Panc1 (cell line): Measurements from ENCODE around the gene UROS. TPM values are rescaled to one million over a fixed set of nuclear protein-coding genes. Genes with fewer than 3 reads are reported as not detected.

Experiments used
- ATAC-seq: fragments of 200-7000 bp; cut with Tn5 transposase; 2 replicates; pipeline ENCODE4 v1.9.1; 2020; ENCODE audit warnings: mild to moderate bottlenecking, moderate library complexity
- BruUV-seq: library from RNA; stranded (reverse); fragments of 400-500 nt; replicated peaks from 2 replicates; lab custom pipeline; 2021; lab: Mats Ljungman, UMichigan
- CTCF ChIA-PET: fragments of 300-600 bp; sonication (Branson Sonifier 250); formaldehyde crosslinking; loops from one replicate; lab custom pipeline; 2022; ENCODE audit warnings: antibody characterized with exemption; lab: Charles Lee
- POLR2A ChIA-PET: fragments of 300-600 bp; sonication (Branson Sonifier 250); formaldehyde crosslinking; loops from one replicate; lab custom pipeline; 2022; ENCODE audit warnings: antibody characterized with exemption; lab: Charles Lee
- DNase-seq: peaks from one replicate; pipeline ENCODE4 v3.0.0-alpha.2; 2010; ENCODE audit warnings: low read depth, low spot score
- H3K27ac ChIP-seq: 2 replicates; pipeline ENCODE4 v1.5.1; 2011; ENCODE audit warnings: mild to moderate bottlenecking, low read length, inconsistent platforms
- H3K27me3 ChIP-seq: fragments of 200-500 bp; sonication (Bioruptor generic); 2 replicates; pipeline ENCODE4 v1.6.0; 2014; ENCODE audit warnings: low read length, inconsistent platforms; ENCODE audit not compliant: control insufficient read depth, insufficient read depth
- H3K36me3 ChIP-seq: fragments of 200-500 bp; sonication (Bioruptor generic); 2 replicates; pipeline ENCODE4 v1.5.1; 2014; ENCODE audit warnings: inconsistent platforms, mild to moderate bottlenecking, low read length, moderate library complexity; ENCODE audit not compliant: control insufficient read depth, insufficient read depth
- H3K4me1 ChIP-seq: 2 replicates; pipeline ENCODE4 v1.5.1; 2011; ENCODE audit warnings: inconsistent platforms, mild to moderate bottlenecking, low read length, moderate library complexity; ENCODE audit not compliant: control insufficient read depth, insufficient read depth
- H3K4me3 ChIP-seq, 2 experiments: 2 replicates each; pipeline ENCODE4 v1.5.1; 2011 to 2012; ENCODE audit warnings: low read depth in 2 of 2, low read length in 2 of 2, mild to moderate bottlenecking in 2 of 2, inconsistent platforms in 1 of 2, moderate library complexity in 1 of 2
- H3K9me3 ChIP-seq: fragments of 200-500 bp; sonication (Bioruptor generic); 2 replicates; pipeline ENCODE4 v1.5.1; 2014; ENCODE audit warnings: low read depth, mild to moderate bottlenecking, inconsistent platforms, low read length, moderate library complexity; ENCODE audit not compliant: control insufficient read depth, insufficient read depth
- CTCF ChIP-seq: fragments of 450-650 bp; IDR thresholded peaks from 2 replicates; pipeline ENCODE4 v1.5.1; 2017; ENCODE audit warnings: mild to moderate bottlenecking
- POLR2AphosphoS5 ChIP-seq: IDR thresholded peaks from 2 replicates; pipeline ENCODE4 v1.6.1; 2012; ENCODE audit warnings: mild to moderate bottlenecking, low read depth, low read length, moderate library complexity
- REST ChIP-seq, 2 experiments: IDR thresholded peaks; 2 replicates each; pipeline ENCODE4 v1.6.1; 2011 to 2012; ENCODE audit warnings: low read depth in 2 of 2, control low read depth in 1 of 2, low read length in 1 of 2, mild to moderate bottlenecking in 1 of 2, moderate library complexity in 1 of 2; ENCODE audit not compliant: insufficient read depth in 1 of 2
- SIN3A ChIP-seq: IDR thresholded peaks from 2 replicates; pipeline ENCODE4 v1.6.1; 2012; ENCODE audit warnings: low read depth, mild to moderate bottlenecking, low read length, moderate library complexity, borderline replicate concordance; ENCODE audit not compliant: insufficient read depth
- TCF7L2 ChIP-seq: IDR thresholded peaks from 2 replicates; pipeline ENCODE4 v1.6.1; 2011; ENCODE audit warnings: mild to moderate bottlenecking, low read depth, low read length, inconsistent platforms
- in situ Hi-C: cut with HindIII; loops from 2 replicates; pipeline ENCODE4 v1.10.0; 2016; ENCODE audit warnings: low sequenced_read_pairs, low pct_unique_long_range_greater_than_20kb
- intact Hi-C: fragments of 100-400 bp; cut with micrococcal nuclease; formaldehyde crosslinking; loops from one replicate; pipeline ENCODE4 v1.10.0; 2022; ENCODE audit not compliant: unreplicated experiment
- total RNA-seq: library from RNA; stranded (reverse); gene quantifications from one replicate; pipeline ENCODE4 v1.2.1, GENCODE V29; 2021; ENCODE audit not compliant: unreplicated experiment

Gene UROS
- total RNA-seq, 1 experiment from 2014 or later, result 103 TPM

DNA sequence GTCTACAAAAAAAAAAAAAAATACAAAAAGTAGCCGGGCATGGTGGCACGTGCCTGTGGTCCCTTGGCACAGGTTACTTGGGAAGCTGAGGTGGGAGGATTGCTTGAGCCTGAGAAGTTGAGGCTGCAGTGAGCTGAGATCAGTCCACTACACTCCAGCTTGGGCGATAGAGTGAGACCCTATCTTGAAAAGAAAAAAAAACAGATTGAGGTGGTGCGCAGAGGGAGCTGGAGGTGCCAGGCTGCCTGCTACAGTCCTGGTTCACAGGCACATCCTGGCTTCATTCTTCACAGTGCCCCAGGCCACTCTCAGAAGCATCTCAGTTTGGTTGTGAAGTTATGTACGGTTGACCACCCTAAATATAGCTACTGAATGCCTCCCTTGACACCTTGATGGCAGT is 52.2 kb downstream of the UROS start:
- POLR2A ChIA-PET, result interaction anchor here (0.6 kb wide), 1 partner anchor 808 kb away, joined by 3 read pairs; no protein-coding TSS in a partner anchor
- in situ Hi-C loops, result no loop called here
- no peak overlapping the region for H3K4me3 ChIP-seq
- intact Hi-C loops, result no loop called here
- H3K9me3 ChIP-seq, result no peaks in the 10 kb centered on the region
- DNase-seq (no peak), ATAC-seq (no peak)
- H3K36me3 ChIP-seq, result no peaks in the 10 kb centered on the region
- CTCF ChIA-PET, result no interaction called here
- no peak for TF ChIP-seq REST (IDR thresholded peaks at IDR 0.05; ENCODE audit: insufficient read depth in 1 of 2, low read depth in 2 of 2, low read length in 1 of 2)
- no peak for TF ChIP-seq CTCF
- no peak for TF ChIP-seq TCF7L2
- TF ChIP-seq SIN3A, result no peak
- TF ChIP-seq POLR2AphosphoS5, result no peak
- H3K27me3 ChIP-seq, result no peaks in the 10 kb centered on the region
- BruUV-seq, result no TSS peak
- no peaks in the 10 kb centered on the region for H3K4me1 ChIP-seq
- no peak overlapping the region for H3K27ac ChIP-seq

DNA sequence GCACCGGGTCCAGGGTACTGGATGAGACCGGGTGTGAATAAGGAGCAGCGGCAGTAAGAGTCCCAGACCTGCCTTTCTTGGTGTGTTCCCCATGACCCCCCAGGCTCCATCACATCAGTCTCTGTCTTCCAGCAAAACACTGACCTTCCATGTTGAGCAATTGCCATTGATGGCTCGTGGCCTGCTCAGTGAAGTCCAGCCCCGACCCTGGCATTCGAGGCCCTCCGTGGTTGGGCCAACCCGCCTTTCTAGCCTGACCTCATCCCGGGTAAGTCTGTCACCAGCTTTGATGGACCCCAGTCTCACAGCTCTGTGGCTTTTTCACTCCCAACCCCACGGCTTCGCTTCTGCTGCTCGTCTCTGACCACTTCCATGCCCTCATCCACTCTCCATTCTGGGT is 53.9 kb downstream of the UROS start:
- DNase-seq (no peak), ATAC-seq (no peak)
- TF ChIP-seq CTCF (no peak), REST (IDR thresholded peaks at IDR 0.05; ENCODE audit: insufficient read depth in 1 of 2, low read depth in 2 of 2, low read length in 1 of 2) (no peak), POLR2AphosphoS5 (no peak), SIN3A (no peak), TCF7L2 (no peak)
- no TSS peak for BruUV-seq
- H3K4me3 ChIP-seq, result no peak overlapping the region
- ChIA-PET CTCF (no interaction called here), POLR2A (no interaction called here)
- no peaks in the 10 kb centered on the region for H3K9me3 ChIP-seq
- no peaks in the 10 kb centered on the region for H3K4me1 ChIP-seq
- no peaks in the 10 kb centered on the region for H3K27me3 ChIP-seq
- in situ Hi-C loops, result no loop called here
- intact Hi-C loops, result no loop called here
- H3K36me3 ChIP-seq, result peaks cover under 1% of the 10 kb centered on the region
- H3K27ac ChIP-seq, result no peak overlapping the region
